ENCODE measurements around the gene TCHP. TPM values are rescaled to one million over a fixed set of nuclear protein-coding genes. Genes with fewer than 3 reads are reported as not detected.

The TCHP gene
- total RNA-seq, 2 donors from 2014 or later: 18.9 to 26.3 TPM

DNA sequence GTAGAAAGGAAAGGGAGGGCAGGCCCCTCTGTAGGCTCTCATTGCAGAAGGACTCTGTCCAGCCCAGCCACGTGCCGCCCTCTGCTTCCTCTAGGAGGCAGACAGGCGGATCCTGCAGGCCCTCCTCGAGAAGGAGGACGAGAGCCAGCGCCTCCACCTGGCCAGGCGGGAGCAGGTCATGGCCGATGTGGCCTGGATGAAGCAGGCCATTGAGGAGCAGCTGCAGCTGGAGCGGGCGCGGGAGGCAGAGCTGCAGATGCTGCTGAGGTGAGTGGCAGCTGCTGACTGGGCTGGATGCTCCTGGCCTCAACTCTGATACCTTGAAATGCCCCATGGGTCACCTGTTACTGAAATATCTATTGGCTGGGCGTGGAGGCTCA, 10.9 kb downstream of the TCHP start:
- H3K27ac ChIP-seq: no peak overlapping the region
- TF ChIP-seq POLR2AphosphoS5 (IDR thresholded peaks at IDR 0.05): no peak
- TF ChIP-seq POLR2A (IDR thresholded peaks at IDR 0.05): no peak
- TF ChIP-seq, protein P1, sequence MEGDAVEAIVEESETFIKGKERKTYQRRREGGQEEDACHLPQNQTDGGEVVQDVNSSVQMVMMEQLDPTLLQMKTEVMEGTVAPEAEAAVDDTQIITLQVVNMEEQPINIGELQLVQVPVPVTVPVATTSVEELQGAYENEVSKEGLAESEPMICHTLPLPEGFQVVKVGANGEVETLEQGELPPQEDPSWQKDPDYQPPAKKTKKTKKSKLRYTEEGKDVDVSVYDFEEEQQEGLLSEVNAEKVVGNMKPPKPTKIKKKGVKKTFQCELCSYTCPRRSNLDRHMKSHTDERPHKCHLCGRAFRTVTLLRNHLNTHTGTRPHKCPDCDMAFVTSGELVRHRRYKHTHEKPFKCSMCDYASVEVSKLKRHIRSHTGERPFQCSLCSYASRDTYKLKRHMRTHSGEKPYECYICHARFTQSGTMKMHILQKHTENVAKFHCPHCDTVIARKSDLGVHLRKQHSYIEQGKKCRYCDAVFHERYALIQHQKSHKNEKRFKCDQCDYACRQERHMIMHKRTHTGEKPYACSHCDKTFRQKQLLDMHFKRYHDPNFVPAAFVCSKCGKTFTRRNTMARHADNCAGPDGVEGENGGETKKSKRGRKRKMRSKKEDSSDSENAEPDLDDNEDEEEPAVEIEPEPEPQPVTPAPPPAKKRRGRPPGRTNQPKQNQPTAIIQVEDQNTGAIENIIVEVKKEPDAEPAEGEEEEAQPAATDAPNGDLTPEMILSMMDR (IDR thresholded peaks at IDR 0.05): no peak
- no peak overlapping the region for H3K4me3 ChIP-seq
- DNase-seq (ENCODE audit: low spot score): no peak
- peaks cover 0 to 8% of the 10 kb centered on the region in 2 donors for H3K36me3 ChIP-seq
- intact Hi-C loops (cut with DNase I): no loop called here
- no peaks in the 10 kb centered on the region for H3K9me3 ChIP-seq
- no peaks in the 10 kb centered on the region for H3K27me3 ChIP-seq (replicated peaks; ENCODE audit: insufficient read depth)
- no peaks in the 10 kb centered on the region for H3K4me1 ChIP-seq (replicated peaks)
- WGBS: 68% methylated on average over 12 of the region's 12 CpGs

DNA sequence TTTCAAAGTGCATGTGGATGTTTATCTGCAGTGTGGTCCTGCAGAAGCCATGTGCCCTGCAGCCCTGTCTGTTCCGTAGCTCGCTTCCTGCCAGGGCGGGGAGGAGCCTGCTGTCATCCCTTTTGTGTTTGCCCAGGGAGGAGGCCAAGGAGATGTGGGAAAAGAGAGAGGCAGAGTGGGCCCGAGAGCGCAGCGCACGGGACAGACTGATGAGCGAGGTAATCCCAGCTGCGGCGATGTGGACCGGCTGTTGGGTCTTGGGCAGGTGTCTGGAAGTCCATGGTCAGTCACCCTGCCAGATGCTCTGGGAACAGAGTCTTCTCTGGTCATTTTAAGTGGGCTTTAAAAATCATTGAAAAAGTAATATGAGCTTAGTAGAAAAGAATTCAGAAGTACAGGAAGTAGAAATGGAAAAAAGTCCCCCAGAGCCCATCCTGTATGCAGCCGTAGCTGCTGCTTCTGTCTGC, 12.8 kb downstream of the TCHP start:
- Histone ChIP-seq H3K4me3 (no peak overlapping the region), H3K9me3 (no peaks in the 10 kb centered on the region), H3K27me3 (replicated peaks; ENCODE audit: insufficient read depth) (no peaks in the 10 kb centered on the region), H3K36me3 (peaks cover 0 to 9% of the 10 kb centered on the region in 2 donors), H3K4me1 (replicated peaks) (no peaks in the 10 kb centered on the region), H3K27ac (no peak overlapping the region)
- TF ChIP-seq, protein P1 (IDR thresholded peaks at IDR 0.05): no peak
- no peak for TF ChIP-seq POLR2A (IDR thresholded peaks at IDR 0.05)
- TF ChIP-seq POLR2AphosphoS5 (IDR thresholded peaks at IDR 0.05): no peak
- intact Hi-C loops (cut with DNase I): no loop called here
- 80% methylated on average over 12 of the region's 12 CpGs for WGBS
- DNase-seq (ENCODE audit: low spot score): no peak

DNA sequence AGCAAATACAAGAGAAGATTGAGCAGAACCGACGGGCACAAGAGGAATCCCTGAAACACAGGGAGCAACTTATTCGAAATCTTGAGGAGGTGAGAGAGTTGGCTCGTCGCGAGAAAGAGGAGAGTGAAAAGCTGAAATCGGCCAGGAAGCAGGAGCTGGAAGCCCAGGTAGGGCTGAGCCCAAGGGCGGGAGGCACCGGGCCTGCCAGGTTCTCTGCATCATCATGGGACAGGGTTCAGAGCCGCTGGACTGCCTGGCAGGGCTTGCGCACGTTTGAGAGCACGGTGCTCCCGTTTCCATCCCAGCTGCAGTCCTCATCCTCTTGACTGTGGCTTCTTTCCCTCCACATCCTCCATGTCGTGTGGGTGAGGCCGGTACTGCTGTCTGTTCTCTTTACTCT, 14.4 kb downstream of the TCHP start:
- Histone ChIP-seq H3K36me3 (peaks cover 0 to 7% of the 10 kb centered on the region in 2 donors), H3K4me1 (replicated peaks) (no peaks in the 10 kb centered on the region), H3K4me3 (no peak overlapping the region), H3K27me3 (replicated peaks; ENCODE audit: insufficient read depth) (no peaks in the 10 kb centered on the region), H3K9me3 (no peaks in the 10 kb centered on the region), H3K27ac (no peak overlapping the region)
- intact Hi-C loops (cut with DNase I): no loop called here
- TF ChIP-seq POLR2AphosphoS5 (IDR thresholded peaks at IDR 0.05): no peak
- TF ChIP-seq, protein P1 (IDR thresholded peaks at IDR 0.05): no peak
- no peak for TF ChIP-seq POLR2A (IDR thresholded peaks at IDR 0.05)
- WGBS: 90% methylated on average over 16 of the region's 16 CpGs
- DNase-seq (ENCODE audit: low spot score): no peak

DNA sequence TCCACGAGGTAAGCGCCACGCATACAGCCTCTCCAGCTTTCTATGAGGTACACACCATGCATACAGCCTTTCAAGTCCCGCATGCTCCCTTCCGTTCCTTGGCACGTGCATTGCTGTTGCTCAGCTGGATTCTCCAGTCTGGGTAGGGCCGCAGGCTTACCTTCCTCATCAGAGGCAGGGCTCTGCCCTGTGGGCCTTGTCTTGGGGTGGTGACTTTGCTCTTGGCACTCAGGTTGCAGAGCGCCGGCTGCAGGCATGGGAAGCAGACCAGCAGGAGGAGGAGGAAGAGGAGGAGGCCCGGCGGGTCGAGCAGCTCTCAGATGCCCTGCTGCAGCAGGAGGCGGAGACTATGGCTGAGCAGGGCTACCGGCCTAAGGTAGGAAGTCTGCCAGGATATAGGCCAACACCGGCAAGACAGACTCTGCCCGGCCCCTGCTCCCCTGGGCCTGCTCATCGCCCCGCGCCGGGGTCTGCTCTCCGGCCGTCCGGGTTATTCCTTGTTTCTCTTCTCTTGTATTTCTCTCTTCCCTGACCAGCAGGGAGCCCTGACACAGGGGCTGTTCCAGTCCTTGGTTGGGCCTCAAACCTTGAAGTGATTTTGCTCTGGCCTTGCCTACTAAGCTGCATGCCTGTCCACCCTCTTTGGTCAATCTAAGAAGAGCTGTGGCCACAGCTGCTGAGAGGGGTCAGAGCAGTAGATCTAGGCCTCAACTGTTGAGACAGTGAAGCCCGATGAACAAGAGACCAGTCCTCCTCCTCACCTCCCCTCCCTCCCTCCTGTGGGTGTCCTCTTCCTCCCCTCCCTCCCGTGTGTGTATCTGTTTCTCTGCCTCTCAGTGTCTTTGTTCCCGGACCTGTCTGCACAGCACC, 15.3 kb downstream of the TCHP start:
- peak; percentile 59 for DNase-seq (ENCODE audit: low spot score)
- Histone ChIP-seq H3K27ac (peak overlapping the region in 1 of 2 donors; percentile 16), H3K9me3 (no peaks in the 10 kb centered on the region), H3K36me3 (peaks cover 0 to 7% of the 10 kb centered on the region in 2 donors), H3K4me3 (no peak overlapping the region), H3K4me1 (replicated peaks) (no peaks in the 10 kb centered on the region), H3K27me3 (replicated peaks; ENCODE audit: insufficient read depth) (no peaks in the 10 kb centered on the region)
- TF ChIP-seq, protein P1 (IDR thresholded peaks at IDR 0.05): no peak
- peak; percentile 21 for TF ChIP-seq POLR2A (IDR thresholded peaks at IDR 0.05)
- TF ChIP-seq POLR2AphosphoS5 (IDR thresholded peaks at IDR 0.05): peak; percentile 71
- WGBS: 64% methylated on average over 26 of the region's 26 CpGs
- intact Hi-C loops (cut with DNase I): no loop called here

DNA sequence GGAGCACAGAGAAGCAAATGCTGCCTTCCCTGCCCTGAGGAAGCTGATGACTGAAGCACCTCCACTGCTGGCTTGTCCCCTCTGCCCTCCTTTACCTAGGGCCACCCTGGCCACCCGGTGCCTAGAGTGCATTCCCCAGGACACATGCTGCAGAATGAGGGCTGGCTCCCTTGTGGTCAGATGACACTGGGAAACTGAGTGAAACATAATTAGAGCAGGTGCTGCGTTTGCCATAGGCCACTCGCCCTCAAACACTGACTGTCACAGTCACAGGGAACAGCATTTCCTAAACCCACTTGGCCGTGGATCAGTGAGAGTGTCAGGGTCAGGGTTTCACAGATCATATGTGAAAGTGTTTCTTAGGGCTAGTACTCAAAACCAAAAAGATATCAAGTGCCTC, 16.0 kb downstream of the TCHP start:
- Histone ChIP-seq H3K27me3 (replicated peaks; ENCODE audit: insufficient read depth) (no peaks in the 10 kb centered on the region), H3K36me3 (peaks cover 0 to 7% of the 10 kb centered on the region in 2 donors), H3K4me1 (replicated peaks) (no peaks in the 10 kb centered on the region), H3K4me3 (no peak overlapping the region), H3K9me3 (no peaks in the 10 kb centered on the region), H3K27ac (no peak overlapping the region)
- intact Hi-C loops (cut with DNase I): no loop called here
- no peak for DNase-seq (ENCODE audit: low spot score)
- 78% methylated on average over 4 of the region's 4 CpGs for WGBS
- no peak for TF ChIP-seq POLR2AphosphoS5 (IDR thresholded peaks at IDR 0.05)
- TF ChIP-seq, protein P1 (IDR thresholded peaks at IDR 0.05): no peak
- TF ChIP-seq POLR2A (IDR thresholded peaks at IDR 0.05): no peak
